Testis (tissue), 2 donors: ENCODE results near the gene ARF1.

Source experiments
- POLR2A ChIP-seq: fragments of 450-650 bp; IDR thresholded peaks from one replicate; pipeline ENCODE4 v1.6.1; 2017; ENCODE audit warnings: antibody characterized with exemption, mild to moderate bottlenecking, moderate library complexity
- TF ChIP-seq, protein P1 (sequence below), 3 experiments: fragments of 450-650 bp in 2 of 3; fragments of 200-600 bp in 1 of 3; sonication (generic) in 1 of 3; IDR thresholded peaks; one replicate each; pipeline ENCODE4 v1.5.1; 2016 to 2019; ENCODE audit warnings: antibody characterized with exemption in 3 of 3, mild to moderate bottlenecking in 2 of 3, moderate library complexity in 1 of 3

DNA sequence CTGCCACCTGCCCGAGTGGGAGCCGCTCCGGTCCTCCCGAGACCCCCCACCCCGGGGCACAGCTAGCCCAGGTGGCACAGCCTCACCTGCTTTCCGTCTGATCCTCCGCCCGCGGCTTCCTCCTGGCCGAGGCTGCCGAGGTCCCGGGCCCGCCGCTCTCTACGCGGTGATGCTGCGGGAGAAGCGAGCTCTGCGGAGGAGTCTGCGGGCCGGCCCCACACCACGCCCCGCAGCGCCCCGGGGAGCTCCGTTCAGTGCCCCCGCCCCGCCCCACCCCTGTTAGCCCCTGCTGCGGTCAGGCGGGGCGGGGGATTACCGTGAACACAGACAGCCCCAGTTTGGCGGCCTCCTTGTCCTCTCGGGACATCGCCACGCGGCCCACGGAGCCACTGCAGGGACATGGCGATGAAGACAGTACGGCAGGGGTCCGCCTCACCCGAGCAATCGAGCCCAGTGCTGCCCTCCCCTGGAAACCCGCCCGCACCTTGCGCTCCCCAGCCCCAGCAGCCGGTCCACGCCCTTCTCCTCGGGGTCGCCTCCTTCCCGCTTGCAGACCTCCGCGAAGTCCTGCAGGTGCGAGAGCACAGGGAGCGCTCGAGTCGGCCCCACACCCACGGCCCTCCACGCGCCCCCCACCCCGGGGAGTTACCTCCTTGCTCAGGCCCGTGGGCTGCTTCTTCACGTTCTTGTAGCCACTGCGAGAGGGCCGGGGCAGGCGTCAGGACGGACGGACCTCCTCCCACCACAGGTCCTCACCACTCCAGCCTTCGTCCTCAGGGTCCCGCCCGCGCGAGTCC is 19.7 kb downstream of the ARF1 start:
- TF ChIP-seq, protein P1, sequence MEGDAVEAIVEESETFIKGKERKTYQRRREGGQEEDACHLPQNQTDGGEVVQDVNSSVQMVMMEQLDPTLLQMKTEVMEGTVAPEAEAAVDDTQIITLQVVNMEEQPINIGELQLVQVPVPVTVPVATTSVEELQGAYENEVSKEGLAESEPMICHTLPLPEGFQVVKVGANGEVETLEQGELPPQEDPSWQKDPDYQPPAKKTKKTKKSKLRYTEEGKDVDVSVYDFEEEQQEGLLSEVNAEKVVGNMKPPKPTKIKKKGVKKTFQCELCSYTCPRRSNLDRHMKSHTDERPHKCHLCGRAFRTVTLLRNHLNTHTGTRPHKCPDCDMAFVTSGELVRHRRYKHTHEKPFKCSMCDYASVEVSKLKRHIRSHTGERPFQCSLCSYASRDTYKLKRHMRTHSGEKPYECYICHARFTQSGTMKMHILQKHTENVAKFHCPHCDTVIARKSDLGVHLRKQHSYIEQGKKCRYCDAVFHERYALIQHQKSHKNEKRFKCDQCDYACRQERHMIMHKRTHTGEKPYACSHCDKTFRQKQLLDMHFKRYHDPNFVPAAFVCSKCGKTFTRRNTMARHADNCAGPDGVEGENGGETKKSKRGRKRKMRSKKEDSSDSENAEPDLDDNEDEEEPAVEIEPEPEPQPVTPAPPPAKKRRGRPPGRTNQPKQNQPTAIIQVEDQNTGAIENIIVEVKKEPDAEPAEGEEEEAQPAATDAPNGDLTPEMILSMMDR (IDR thresholded peaks at IDR 0.05) = no peak
- no peak for TF ChIP-seq POLR2A
